SK-N-SH (cell line): ENCODE data around the gene RAD51B. TPM values are rescaled to one million over a fixed set of nuclear protein-coding genes. Genes with fewer than 3 reads are reported as not detected.

ENCODE experiments used
- CTCF ChIA-PET: fragments of 300-600, 350-600 bp; formaldehyde crosslinking; extraction: SDS; loops from one replicate; lab custom pipeline; 2021; lab: Yijun Ruan, JAX
- POLR2A ChIA-PET: fragments of 350-600 bp; sonication (Branson Sonifier 250); formaldehyde crosslinking; extraction: SDS; loops from one replicate; lab custom pipeline; 2020; ENCODE audit warnings: antibody characterized with exemption, inconsistent platforms; lab: Yijun Ruan, JAX
- DNase-seq: peaks from one replicate; pipeline ENCODE4 v3.0.0; 2012
- H2AFZ ChIP-seq: fragments of 200-600 bp; sonication (generic); 2 replicates; pipeline ENCODE4 v1.8.1; 2016; ENCODE audit warnings: antibody characterized with exemption, mild to moderate bottlenecking, low read depth
- H3F3A ChIP-seq: fragments of 200-600 bp; sonication (generic); replicated peaks from 2 replicates; pipeline ENCODE3; 2016; ENCODE audit warnings: antibody characterized with exemption, mild to moderate bottlenecking; ENCODE audit not compliant: insufficient read depth
- H3K27ac ChIP-seq, 2 experiments: fragments of 200-500 bp in 1 of 2; fragments of 200-600 bp in 1 of 2; sonication (Bioruptor generic) in 1 of 2; sonication (generic), shearing (Covaris generic) in 1 of 2; 2 replicates each; pipeline versions ENCODE4 v1.5.1 to v1.6.1; 2014 to 2016; ENCODE audit warnings: low read depth in 2 of 2, inconsistent platforms in 1 of 2, low read length in 1 of 2, mild to moderate bottlenecking in 1 of 2, mixed read lengths in 1 of 2
- H3K27me3 ChIP-seq: fragments of 200-600 bp; sonication (generic), shearing (Covaris generic); 2 replicates; pipeline ENCODE4 v1.6.1; 2016; ENCODE audit warnings: mixed run types; ENCODE audit not compliant: insufficient read depth
- H3K36me3 ChIP-seq, 2 experiments: fragments of 200-500 bp in 1 of 2; fragments of 200-600 bp in 1 of 2; sonication (Bioruptor generic) in 1 of 2; sonication (generic) in 1 of 2; replicated peaks in 1 of 2; 2 replicates each; pipeline versions ENCODE3 to v1.5.1; 2014 to 2016; ENCODE audit warnings: low read length in 1 of 2, mild to moderate bottlenecking in 1 of 2; ENCODE audit not compliant: insufficient read depth in 2 of 2, control insufficient read depth in 1 of 2
- H3K4me1 ChIP-seq, 2 experiments: fragments of 200-500 bp in 1 of 2; fragments of 200-600 bp in 1 of 2; sonication (Bioruptor generic) in 1 of 2; sonication (generic), shearing (Covaris generic) in 1 of 2; 2 replicates each; pipeline versions ENCODE4 v1.5.1 to v1.6.1; 2014 to 2016; ENCODE audit warnings: low read depth in 1 of 2, low read length in 1 of 2, mixed run types in 1 of 2; ENCODE audit not compliant: insufficient read depth in 2 of 2, control insufficient read depth in 1 of 2
- H3K4me2 ChIP-seq: fragments of 200-600 bp; sonication (generic), shearing (Covaris generic); 2 replicates; pipeline ENCODE4 v1.6.1; 2017; ENCODE audit warnings: mixed run types
- H3K4me3 ChIP-seq, 2 experiments: fragments of 200-500 bp in 1 of 2; fragments of 200-600 bp in 1 of 2; sonication (Bioruptor generic) in 1 of 2; sonication (generic), shearing (Covaris generic) in 1 of 2; 2 replicates each; pipeline versions ENCODE4 v1.5.1 to v1.8.1; 2014 to 2016; ENCODE audit warnings: low read depth in 2 of 2, inconsistent platforms in 1 of 2, low read length in 1 of 2, mild to moderate bottlenecking in 1 of 2, mixed read lengths in 1 of 2, moderate library complexity in 1 of 2
- H3K79me2 ChIP-seq: fragments of 200-600 bp; sonication (generic); 2 replicates; pipeline ENCODE4 v1.8.1; 2017; ENCODE audit warnings: mild to moderate bottlenecking; ENCODE audit not compliant: insufficient read depth
- H3K9ac ChIP-seq: fragments of 200-600 bp; sonication (generic); 2 replicates; pipeline ENCODE4 v1.6.1; 2017; ENCODE audit warnings: mixed run types
- H3K9me2 ChIP-seq: fragments of 200-600 bp; sonication (generic); 2 replicates; pipeline ENCODE4 v1.6.1; 2017; ENCODE audit warnings: mixed run types
- H3K9me3 ChIP-seq: fragments of 200-600 bp; sonication (generic); 2 replicates; pipeline ENCODE4 v1.6.1; 2017; ENCODE audit warnings: mixed run types, mild to moderate bottlenecking, moderate library complexity
- H4K20me1 ChIP-seq: fragments of 200-600 bp; sonication (generic); 2 replicates; pipeline ENCODE4 v1.6.1; 2017; ENCODE audit warnings: mild to moderate bottlenecking, mixed run types; ENCODE audit not compliant: insufficient read depth
- ELF1 ChIP-seq: IDR thresholded peaks from 2 replicates; pipeline ENCODE4 v1.4.0; 2012
- EP300 ChIP-seq, 2 experiments: IDR thresholded peaks; 2 replicates each; pipeline versions ENCODE4 v1.4.0 to v1.6.1; 2012; ENCODE audit warnings: borderline replicate concordance in 1 of 2, low read depth in 1 of 2, low read length in 1 of 2
- EZH2phosphoT487 ChIP-seq: fragments of 200-600 bp; sonication (generic); IDR thresholded peaks from 2 replicates; pipeline ENCODE4 v1.6.1; 2017; ENCODE audit warnings: low read depth, mixed run types, mild to moderate bottlenecking, antibody characterized with exemption, moderate library complexity, borderline replicate concordance
- FOXJ3 ChIP-seq: sonication (generic); formaldehyde crosslinking; IDR thresholded peaks from 2 replicates; pipeline ENCODE4 v1.5.1; 2020; ENCODE audit warnings: mild to moderate bottlenecking, missing genetic modification reagents
- GABPA ChIP-seq: IDR thresholded peaks from 2 replicates; pipeline ENCODE4 v1.4.0; 2012; ENCODE audit warnings: low read depth, mild to moderate bottlenecking
- GATA2 ChIP-seq: sonication (generic); formaldehyde crosslinking; IDR thresholded peaks from 2 replicates; pipeline ENCODE4 v1.5.0; 2020; ENCODE audit warnings: mild to moderate bottlenecking, missing genetic modification reagents
- IRF3 ChIP-seq: fragments of 150-350 bp; IDR thresholded peaks from 2 replicates; pipeline ENCODE4 v1.6.1; 2016; ENCODE audit warnings: mild to moderate bottlenecking, low read depth, low read length
- NFIC ChIP-seq: IDR thresholded peaks from 2 replicates; pipeline ENCODE4 v1.4.0; 2012; ENCODE audit warnings: borderline replicate concordance
- POLR2AphosphoS5 ChIP-seq: IDR thresholded peaks from 2 replicates; pipeline ENCODE4 v1.6.1; 2012; ENCODE audit warnings: low read depth, low read length
- RAD21 ChIP-seq: IDR thresholded peaks from 2 replicates; pipeline ENCODE4 v1.6.1; 2012; ENCODE audit warnings: mild to moderate bottlenecking, low read length
- RCOR1 ChIP-seq: fragments of 150-350 bp; IDR thresholded peaks from 2 replicates; pipeline ENCODE4 v1.6.1; 2017; ENCODE audit warnings: antibody characterized with exemption, low read length
- REST ChIP-seq: IDR thresholded peaks from 2 replicates; pipeline ENCODE4 v1.6.1; 2012; ENCODE audit warnings: mild to moderate bottlenecking, low read depth, low read length, moderate library complexity
- RFX5 ChIP-seq: IDR thresholded peaks from 2 replicates; pipeline ENCODE4 v1.6.1; 2012; ENCODE audit warnings: mild to moderate bottlenecking, improper control_type of control experiment, low read length
- SMC3 ChIP-seq: IDR thresholded peaks from 2 replicates; pipeline ENCODE4 v1.6.1; 2012; ENCODE audit warnings: low read depth, low read length, improper control_type of control experiment
- TAF1 ChIP-seq: IDR thresholded peaks from 2 replicates; pipeline ENCODE4 v1.6.1; 2012; ENCODE audit warnings: low read depth, mild to moderate bottlenecking, low read length, moderate library complexity, borderline replicate concordance
- USF2 ChIP-seq: fragments of 150-350 bp; IDR thresholded peaks from 2 replicates; pipeline ENCODE4 v1.6.1; 2017; ENCODE audit warnings: antibody characterized with exemption, low read length, low read depth, borderline replicate concordance
- YY1 ChIP-seq: IDR thresholded peaks from 2 replicates; pipeline ENCODE4 v1.4.0; 2012; ENCODE audit warnings: low read depth, mild to moderate bottlenecking
- ZBTB33 ChIP-seq: IDR thresholded peaks from 2 replicates; pipeline ENCODE4 v1.4.0; 2012; ENCODE audit warnings: low read depth, borderline replicate concordance
- WGBS: methylation state at CpG from one replicate; pipeline ENCODE4 v1.1.6; 2017; ENCODE audit warnings: low lambda C conversion rate; 5-methylcytosine and 5-hydroxymethylcytosine counted together
- polyA plus RNA-seq, 3 experiments: library from polyadenylated mRNA; depleted of rRNA; stranded (reverse); fragments of >200 nt; gene quantifications; 2 replicates each; pipeline ENCODE4 v1.2.3, GENCODE V29; 2012
- TF ChIP-seq, protein P1 (sequence below): IDR thresholded peaks from 2 replicates; pipeline ENCODE4 v1.4.0; 2012; ENCODE audit warnings: low read depth

Gene RAD51B
- polyA plus RNA-seq, 1 of the 3 experiments (the other 2 are of a cell fraction), result 6.0 TPM

GRCh38 chr14:68558096-68558495 lies 738.5 kb downstream of the RAD51B start:
- Histone ChIP-seq H3K36me3 (no peaks in the 10 kb centered on the region), H3K9me3 (no peaks in the 10 kb centered on the region), H3F3A (peaks cover 4% of the 10 kb centered on the region), H4K20me1 (no peaks in the 10 kb centered on the region), H2AFZ (no peak overlapping the region), H3K27me3 (no peaks in the 10 kb centered on the region), H3K4me2 (no peak overlapping the region), H3K9ac (no peak overlapping the region), H3K9me2 (no peaks in the 10 kb centered on the region), H3K4me1 (peaks cover 4 to 8% of the 10 kb centered on the region in 2 experiments; a peak in 2 of 4 replicates), H3K4me3 (no peak overlapping the region), H3K27ac (no peak overlapping the region), H3K79me2 (no peaks in the 10 kb centered on the region)
- TF ChIP-seq YY1 (no peak), RAD21 (no peak), RCOR1 (no peak), GABPA (no peak), IRF3 (no peak)
- TF ChIP-seq, protein P1, sequence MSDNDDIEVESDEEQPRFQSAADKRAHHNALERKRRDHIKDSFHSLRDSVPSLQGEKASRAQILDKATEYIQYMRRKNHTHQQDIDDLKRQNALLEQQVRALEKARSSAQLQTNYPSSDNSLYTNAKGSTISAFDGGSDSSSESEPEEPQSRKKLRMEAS, result no peak
- POLR2A ChIA-PET, result no interaction called here
- CTCF ChIA-PET, result no interaction called here
- 96% methylated on average over 10 of the region's 11 CpGs for WGBS
- no peak for DNase-seq

GRCh38 chr14:68559949-68560348 lies 740.4 kb downstream of the RAD51B start:
- no peak overlapping the region for H3K4me2 ChIP-seq
- H3K4me1 ChIP-seq, result peaks cover 0 to 9% of the 10 kb centered on the region in 2 experiments; a peak in 1 of 4 replicates
- H3K36me3 ChIP-seq, result no peaks in the 10 kb centered on the region
- H3F3A ChIP-seq, result no peaks in the 10 kb centered on the region
- POLR2A ChIA-PET, result no interaction called here
- H3K9me2 ChIP-seq, result no peaks in the 10 kb centered on the region
- no peaks in the 10 kb centered on the region for H3K9me3 ChIP-seq
- TF ChIP-seq GABPA (no peak), TAF1 (no peak), GATA2 (no peak), RFX5 (no peak), YY1 (no peak), EP300 (IDR thresholded peaks at IDR 0.05; ENCODE audit: borderline replicate concordance in 1 of 2, low read depth in 1 of 2, low read length in 1 of 2) (no peak), NFIC (no peak), RCOR1 (no peak), FOXJ3 (no peak), POLR2AphosphoS5 (no peak), SMC3 (no peak), EZH2phosphoT487 (no peak), ZBTB33 (no peak), REST (no peak), IRF3 (no peak), USF2 (no peak), ELF1 (no peak)
- TF ChIP-seq, all 33 proteins: peak for 0
- Histone ChIP-seq H3K9ac (no peak overlapping the region), H3K27me3 (no peaks in the 10 kb centered on the region), H3K4me3 (no peak overlapping the region), H4K20me1 (no peaks in the 10 kb centered on the region), H2AFZ (no peak overlapping the region), H3K27ac (no peak overlapping the region), H3K79me2 (no peaks in the 10 kb centered on the region)
- 89% methylated on average over 5 of the region's 5 CpGs for WGBS
- CTCF ChIA-PET, result no interaction called here
- no peak for DNase-seq
